Activated CD8-positive, alpha-beta memory T cell treated with anti-CD3 and anti-CD28 coated beads for 48 hours (primary cell): ENCODE data around the gene ARMH1.
"Not testable (repeated sequence)": the region's sequence is repeated elsewhere in the genome, so short reads cannot be mapped to it uniquely, and the experiment has no call there.

Experiments used
- DNase-seq, 3 experiments: peaks; one replicate each; pipeline ENCODE4 v3.0.0-alpha.2; 2020; ENCODE audit warnings: low read depth in 2 of 3, low spot score in 2 of 3

Gene ARMH1

DNA sequence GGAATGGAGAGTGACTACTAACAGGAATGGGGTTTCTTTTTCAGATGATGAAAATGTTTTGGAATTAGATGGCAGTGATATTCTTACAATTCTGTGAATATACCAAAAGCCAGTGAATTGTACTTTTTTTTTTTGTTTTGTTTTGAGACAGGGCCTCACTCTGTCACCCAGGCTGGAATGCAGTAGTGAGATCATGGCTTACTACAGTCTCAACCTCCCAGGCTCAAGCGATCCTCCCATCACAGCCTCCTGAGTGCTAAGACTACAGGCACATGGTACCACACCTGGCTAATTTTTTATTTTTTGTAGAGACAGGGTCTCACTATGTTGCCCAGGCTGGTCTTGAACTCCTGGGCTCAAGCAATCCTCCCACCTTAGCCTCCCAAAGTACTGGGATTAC lies 7.8 kb upstream of the ARMH1 start:
- not testable (repeated sequence) for DNase-seq

DNA sequence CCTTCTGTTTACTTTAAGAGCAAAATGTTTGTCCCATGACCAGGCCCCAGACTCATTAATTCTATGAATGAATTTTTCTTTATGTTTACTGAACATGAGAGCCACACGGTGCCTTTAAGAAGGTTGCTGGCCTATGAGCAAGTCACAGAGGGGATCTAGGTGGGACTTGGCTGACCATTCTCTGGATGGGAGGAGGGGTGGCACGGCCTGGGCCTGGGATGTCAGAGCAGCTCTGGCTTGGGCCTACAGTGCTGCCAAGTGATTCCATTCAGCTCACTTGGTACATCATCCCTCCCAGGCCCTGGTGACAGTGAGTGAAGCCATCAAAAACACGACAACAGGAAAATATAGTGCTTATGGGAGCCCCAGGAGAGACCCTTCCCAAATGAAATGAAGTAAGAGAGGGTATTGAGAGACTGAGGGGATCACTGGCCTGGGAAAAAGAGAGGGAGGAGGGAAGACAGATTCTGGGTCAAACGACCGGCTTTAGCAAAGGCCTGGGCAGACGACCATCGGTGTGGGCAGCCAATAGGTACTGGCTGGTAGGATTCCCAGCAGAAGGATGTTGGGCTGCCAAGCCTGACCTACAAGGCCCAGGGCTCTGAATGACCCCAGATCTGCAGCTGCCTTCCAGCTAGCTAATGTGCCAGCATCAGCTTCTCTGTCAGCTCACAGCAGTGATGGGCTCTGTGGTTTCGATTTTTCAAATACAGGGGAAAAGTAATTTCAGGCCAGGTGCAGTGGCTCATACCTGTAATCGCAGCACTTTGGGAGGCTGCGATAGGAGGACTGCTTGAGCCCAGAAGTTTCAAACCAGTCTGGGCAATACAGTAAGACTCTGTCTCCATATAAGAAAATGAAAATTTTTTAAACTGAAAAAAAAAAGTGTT lies 3.5 kb upstream of the ARMH1 start:
- no peak for DNase-seq

DNA sequence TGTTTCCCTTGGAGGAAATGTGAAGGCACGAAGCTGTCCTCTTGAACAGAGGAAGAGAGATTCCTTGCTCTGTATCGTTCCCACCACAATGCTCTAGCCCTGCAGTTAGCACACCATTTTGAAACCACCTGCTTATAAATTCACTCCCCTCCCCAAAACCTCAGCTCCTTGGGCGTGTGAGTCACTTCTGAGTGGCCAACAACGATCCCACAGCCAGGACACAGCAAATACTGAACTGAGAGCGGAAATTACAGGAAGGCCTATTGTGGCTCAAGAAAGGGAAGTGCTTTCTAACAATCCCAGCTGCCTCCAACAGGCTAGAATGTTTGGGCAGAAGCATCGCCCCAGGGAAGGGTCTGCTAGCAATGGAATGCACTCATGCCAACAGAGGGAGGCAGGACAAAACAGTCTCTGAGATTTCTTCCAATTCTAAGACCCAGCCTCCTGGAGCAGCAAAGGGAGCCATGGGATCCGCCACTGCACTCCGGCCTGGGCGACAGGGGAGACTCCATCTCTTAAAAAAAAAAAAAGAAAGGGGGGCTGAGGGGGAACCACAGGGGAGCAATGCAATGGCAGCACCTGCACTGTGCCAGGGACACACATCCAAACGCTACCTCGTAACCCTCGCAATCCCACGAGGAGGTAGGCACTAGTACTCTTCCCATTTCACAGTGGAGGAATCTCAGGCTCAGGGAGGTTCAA lies 2.1 kb upstream of the ARMH1 start:
- DNase-seq, result no peak

DNA sequence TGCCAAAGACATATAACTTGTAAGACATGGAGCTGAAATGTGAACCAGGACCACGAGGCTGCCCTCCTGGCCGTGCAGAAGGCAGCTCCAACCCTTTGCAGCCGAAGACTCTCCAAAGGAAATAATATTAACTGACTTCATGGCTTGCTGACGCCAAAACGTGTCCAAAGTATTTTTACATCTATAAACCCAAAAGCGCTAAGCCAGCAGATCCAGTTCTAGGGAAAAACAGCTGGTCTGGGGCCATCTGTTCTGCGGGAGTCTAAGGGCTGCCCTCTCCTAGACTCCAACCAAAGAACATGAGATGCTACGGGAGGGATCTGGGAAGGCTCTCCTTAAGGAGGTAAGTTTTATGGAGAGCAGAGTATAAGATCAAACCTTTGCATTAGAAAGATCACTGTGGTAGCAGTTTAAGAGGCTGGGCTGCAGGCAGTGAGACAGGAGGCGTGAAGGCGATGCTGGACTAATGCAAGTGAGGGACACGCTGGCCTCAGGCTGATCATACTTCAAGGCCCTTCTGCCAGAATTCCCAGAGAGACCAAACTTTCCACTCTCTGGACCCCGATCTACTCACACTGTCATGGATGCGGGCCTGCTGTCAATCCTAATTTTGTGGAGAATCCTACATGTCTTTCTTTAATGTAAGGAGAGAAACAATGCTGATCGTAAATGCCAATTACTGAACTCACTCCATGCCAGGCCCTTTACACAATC lies 1.4 kb upstream of the ARMH1 start:
- DNase-seq, result no peak

DNA sequence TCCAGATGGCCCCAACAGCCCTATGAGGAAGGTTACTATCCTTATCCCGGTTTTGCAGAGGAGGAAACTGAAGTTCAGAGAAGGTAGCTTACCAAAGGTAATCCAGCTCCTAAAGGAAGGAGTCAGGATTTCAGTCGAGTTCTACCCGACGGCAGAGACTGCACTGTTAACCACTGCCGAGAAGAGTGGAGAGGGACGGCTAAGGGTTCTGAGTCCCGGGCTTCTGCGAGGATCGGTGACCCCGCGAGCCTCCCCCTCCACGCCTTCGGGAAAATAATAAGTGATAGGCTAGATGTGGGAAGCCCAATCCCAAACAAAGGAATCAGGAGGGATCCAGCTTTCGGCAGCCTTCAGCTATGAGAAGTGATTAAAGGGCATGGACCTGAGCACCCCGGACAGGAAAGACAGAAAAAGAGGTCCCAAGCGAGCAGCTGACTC lies 820 bp upstream of the ARMH1 start:
- DNase-seq, result no peak

DNA sequence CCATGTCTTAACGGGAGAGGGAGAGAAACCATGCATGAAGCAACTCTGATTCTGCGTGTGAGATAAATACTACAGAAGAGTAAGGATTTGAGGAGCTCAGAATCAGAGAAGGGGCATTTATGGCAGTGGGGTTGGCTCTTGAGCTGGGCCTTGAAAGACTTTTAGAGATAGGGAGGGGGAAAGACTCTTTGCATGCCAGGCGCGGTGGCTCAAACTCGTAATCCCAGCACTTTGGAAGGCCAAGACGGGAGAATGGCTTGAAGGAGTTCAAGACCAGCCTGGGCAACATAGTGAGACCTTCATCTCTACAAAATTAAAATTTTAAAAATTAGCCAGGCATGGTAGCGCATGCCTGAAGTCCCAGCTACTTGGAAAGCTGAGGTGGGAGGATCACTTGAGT lies 672 bp downstream of the ARMH1 start:
- DNase-seq, result no peak

DNA sequence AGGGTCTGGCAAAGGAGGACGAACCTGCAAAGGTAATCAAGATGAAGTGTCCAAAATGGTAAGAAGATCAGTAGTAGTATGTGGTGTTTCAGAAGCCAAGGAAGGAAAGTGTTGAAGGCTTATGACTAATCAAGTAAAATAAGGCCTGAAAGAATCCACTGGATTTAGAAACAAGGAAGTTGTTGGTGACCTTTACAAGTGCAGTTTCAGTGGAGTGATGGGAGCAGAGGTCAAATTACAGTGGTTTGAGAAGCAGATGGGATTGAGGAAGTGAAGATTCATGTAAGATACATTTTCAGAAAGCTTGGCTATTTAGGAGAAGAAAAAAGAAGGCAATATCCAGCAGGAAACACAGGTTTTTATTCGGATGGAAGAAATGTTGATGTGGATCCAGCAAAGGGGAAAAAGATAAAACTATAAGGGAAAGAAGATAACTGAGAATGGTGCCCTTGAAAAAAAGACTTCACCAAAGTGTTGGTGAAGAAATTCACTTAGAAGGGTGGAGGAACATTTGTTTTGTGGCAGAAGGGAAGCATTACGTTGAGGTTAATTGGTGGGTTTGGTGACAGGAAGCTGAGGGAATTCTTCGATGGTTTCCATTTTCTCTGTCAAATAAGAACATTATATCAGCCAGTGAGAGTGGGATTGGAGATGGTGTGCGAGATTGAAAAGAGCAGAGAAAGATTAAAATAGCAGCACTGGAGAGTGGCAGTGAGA lies 2.1 kb downstream of the ARMH1 start:
- no peak for DNase-seq

DNA sequence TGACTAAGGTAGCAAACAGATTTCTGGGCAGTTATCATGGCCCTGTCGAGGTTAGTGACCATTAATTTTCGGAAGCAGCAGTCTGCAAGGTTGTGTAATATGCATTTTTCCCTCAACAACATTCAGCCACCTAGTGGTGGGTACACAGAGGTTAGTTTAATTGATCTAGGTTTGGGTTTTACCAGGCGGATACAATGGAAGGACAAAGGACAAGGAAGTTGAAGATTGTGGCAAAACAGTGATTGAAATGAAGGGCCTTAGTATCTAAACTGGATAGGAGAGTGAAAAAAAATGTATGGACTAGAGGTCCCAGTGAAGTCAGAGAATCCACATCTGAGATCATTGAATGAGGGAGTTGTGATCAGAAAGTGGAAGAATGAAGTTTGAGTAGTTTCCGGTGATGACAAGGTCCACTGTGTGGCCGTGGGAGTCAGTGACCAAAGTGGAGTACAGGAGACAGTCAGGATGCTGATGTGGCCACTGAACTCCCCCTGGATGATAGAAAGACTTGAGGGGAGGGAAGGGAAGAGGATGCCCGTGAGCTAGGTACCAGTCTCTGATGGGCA lies 2.8 kb downstream of the ARMH1 start:
- DNase-seq, result no peak

DNA sequence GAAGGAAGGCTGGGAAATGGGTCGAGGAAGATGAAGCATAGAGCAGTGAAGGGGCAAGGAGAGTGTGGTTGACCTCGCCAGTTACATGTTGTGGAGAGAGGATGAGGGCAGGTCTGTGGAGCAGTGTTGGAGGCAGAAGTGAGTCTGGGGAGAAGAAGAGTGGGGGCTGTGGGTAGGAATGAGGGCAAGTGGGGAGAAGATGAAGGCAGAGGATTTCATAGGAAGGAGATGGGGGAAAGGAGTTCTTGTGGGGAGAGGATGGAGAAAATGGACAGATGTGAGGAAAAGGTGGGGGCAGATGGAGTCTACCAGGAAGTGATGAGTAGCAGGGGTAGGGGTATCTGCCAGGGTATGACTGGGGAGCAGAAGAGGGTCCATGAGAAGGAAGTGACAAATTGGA lies 3.6 kb downstream of the ARMH1 start:
- DNase-seq, result no peak

DNA sequence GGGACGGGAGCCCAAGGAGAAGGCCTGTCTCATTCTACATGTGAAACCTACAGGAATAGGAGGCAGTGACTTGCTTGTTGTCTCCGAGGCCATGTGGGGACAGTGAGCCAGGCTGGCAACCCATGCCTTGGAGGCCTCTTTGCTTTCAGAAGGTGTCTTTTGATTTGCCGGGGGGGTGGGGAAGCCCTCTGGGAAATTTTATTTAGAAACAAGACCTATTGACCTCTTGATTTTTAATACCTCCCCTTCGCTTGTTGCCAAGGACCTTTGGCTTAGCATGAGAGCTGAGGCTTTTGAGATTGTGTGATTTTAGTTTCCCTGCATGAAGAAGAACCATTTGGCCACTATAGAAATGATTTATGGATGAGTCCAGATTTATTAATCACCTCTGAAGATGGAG lies 4.1 kb downstream of the ARMH1 start:
- no peak for DNase-seq

DNA sequence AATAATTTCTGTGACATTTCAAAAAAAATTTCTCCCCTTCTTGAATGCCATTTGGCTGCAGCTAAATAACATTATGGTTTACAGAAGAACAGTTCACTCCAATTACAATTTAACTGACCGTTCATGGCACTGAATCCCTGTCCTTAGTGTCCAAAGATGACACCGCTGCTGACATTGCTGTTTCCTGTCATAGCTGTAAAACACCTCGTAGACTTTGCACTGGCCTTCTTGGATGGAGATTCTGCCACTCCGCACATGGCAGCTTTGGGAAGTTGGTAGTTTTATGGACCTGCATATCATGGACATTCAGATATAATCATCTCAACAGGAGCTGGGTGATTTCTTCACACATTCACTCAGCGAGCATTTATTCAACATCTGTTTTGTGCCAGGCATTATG lies 5.0 kb downstream of the ARMH1 start:
- DNase-seq, result no peak

DNA sequence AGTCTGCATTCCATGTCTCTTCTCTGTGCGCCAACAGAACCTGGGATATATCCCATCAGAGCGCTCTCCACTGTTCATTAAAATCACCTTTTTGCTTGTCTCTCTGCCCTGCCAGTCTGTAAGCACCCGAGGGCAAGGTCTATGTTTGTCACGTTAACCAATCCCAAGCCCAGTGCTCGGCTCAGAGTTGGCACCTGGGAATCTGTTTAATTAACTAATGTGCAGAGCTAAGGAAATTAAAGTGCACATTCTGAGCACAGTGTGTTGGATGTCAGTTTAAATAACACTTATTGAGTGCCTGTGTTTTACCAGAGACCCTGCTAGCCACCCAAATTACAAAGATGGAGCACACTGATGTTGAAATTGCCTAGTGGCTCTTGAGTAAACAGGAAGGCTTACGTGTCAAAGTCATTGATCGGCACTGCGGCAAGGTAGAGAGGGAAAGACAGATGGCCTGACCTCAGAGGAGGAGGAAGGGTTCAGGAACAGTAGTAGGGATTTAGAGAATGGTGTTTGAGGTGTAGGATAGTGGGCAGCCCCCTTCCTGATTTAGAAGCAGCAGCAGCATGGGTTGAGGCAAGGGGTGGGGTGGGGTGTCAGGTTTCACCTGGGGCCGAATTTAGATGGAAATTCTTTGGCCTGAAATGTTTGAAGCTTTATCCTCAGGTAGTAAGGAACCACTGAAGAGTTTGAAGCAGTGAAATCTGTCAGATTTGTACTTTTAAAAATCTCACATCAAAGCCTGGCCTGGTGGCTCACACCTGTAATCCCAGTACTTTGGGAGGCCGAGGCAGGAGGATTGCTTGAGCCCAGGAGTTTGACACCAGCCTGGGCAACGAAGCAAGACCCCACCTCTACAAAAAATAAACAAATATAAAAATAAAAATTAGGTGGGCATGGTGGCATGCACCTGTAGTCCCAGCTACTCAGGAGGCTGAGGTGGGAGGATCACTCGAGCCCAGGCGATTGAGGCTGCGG lies 7.7 kb downstream of the ARMH1 start:
- DNase-seq, result no peak

DNA sequence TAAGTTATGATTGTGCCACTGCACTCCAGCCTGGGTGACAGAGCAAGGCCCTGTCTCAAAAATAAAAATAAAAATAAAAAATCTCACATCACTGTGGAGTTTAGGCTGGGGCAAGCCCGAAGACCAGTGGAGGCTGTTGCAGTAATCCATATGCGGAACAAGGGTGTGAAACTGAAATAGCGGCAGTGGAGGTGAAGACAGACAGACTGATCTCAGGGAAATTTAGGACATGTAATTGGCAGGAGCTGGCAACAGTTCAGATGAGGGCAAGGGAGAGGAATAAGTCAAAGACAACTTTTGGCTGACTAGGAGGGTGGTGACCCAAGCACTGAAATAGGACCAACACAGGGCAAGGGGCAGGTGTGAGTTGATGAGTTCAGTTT lies 8.4 kb downstream of the ARMH1 start:
- no peak for DNase-seq

DNA sequence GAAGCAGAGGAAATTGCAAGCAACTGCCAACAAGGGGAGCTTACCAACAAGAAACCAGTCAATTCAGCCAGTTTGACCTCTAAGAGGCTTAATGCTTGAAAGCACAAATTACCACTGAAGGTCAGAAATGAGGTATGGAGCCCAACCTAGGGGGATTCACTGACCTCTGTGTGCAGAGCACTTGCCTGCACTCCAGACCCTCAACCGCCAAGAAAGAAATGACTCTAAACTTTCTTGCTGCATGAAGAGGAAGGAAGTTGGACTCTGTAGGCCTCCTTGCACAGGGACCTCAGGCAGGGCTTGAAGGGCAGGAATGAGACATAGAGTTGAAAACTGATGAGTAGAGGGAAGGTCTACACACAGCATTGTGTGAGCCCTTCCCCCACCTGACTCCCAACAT lies 10.0 kb downstream of the ARMH1 start:
- no peak for DNase-seq

DNA sequence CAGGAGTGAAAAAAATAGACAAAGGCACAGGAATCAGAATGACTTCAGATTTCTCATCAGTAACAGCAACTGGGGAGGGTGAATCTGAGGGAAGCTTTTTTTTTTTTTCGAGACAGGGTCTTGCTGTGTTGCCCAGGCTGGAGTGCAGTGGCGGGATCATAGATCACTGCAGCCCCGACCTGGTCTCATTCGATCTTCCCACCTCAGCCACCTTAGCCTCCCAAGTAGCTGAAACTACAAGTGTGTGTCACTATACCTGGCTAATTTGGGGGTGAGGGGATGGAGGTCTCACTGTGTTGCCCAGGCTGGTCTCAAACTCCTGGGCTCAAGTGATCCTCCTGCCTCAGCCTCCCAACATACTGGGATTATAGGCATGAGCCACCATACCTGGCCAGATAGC lies 10.7 kb downstream of the ARMH1 start:
- DNase-seq, result no peak

DNA sequence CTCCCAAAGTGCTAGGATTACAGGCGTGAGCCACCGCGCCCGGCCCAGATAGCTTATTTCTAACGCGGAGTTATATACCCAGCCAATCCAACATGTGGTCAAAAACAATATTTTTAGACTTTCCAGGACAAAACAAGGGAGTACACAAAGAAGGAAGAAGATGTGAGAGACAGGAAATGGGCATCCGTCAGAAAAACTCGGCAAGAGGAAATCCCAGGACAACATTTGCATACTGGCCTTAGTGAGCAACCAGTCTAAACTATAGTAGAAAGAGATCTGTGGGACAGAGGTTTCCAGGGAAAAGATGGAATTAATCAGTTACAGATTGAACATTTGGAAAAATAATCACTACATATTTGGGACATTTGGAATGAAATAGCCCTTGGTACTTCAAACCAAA lies 11.4 kb downstream of the ARMH1 start:
- DNase-seq, result no peak

DNA sequence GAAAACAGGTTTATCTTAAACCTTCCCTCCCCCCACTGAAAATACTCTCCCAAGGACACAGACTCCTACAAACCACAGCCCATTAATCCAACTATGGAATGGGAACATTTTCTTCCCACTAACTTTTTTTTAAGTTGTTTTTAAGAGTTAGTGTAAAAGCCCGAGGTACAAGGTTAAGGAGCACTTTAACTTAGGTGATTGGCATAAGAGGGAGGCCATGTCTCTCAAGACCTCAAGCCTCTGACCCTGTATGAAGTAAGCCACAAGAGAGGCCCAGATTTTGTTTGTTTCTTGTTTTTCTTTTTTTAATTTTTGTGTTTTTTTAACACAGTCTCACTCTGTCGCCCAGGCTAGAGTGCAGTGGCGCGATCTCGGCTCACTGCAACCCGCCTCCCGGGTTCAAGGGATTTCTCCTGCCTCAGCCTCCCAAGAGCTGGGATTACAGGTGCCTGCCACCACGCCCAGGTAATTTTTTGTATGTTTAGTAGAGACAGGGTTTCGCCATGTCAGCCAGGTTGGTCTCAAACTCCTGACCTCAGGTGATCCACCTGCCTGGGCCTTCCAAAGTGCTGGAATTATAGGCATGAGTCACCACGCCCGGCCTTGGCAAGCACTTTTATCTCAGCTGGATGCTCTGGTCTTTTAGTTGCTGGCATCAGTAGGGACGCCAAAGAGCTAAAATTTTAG lies 14.4 kb downstream of the ARMH1 start:
- DNase-seq, result no peak

DNA sequence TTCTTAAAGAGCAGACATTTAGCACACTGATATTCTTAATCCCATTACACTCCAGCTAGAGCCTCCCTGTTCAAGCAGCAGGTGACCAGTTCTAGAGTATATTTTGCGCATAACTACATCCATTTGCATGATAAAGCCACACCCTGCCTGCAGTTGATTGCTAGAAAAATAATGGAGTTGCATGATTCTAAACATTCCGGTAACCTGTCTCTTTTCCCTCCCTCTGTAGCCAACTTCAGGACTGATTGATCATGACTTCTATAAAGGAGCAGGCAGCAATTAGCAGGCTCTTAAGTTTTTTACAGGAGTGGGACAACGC lies 14.9 kb downstream of the ARMH1 start:
- no peak for DNase-seq

DNA sequence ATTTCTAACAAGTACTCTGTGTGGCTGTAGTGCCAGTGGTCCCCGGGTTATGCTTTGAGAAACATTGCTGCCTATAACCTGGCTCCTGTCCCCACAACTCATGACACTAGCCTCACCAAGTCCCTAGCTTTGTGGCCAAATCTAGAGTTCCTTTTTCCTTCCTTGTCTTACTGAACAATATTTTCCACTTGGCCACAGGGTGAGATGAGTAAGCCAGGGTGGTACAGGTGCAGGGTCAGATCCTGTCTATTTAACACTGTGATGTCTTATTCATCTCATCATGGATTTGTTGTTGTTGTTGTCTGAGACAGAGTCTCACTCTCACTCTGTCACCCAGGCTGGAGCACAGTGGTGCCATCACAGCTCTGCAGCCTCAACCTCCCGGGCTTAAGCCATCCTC lies 18.6 kb downstream of the ARMH1 start:
- no peak for DNase-seq
